ENCODE data around the gene SCUBE1. TPM values are rescaled to one million over a fixed set of nuclear protein-coding genes. Genes with fewer than 3 reads are reported as not detected.

SCUBE1 gene
- total and polyA plus RNA-seq, 2 experiments from 2014 or later = 0.81 to 3.2 TPM

DNA sequence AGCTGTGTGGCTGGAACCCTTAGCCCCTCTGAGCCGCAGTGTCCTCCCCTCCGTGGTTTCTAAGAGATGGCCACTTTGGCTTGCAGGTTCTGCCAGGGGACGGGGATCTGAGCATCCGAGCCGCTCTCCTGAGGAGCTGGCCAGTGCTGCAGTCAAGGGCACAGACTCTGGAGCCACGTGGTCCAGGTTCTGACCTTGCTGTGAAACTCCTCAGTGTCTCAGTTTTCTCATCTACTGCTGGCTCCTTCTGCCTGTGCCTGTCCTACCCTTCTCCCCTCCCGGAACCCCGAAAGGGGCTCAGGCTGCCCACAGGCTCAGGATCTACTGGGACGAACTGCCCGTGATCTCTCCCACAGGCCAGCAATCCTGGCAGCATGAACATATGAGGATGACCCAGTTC lies 90.9 kb downstream of the SCUBE1 start:
- no peak overlapping the region for H3K4me2 ChIP-seq
- H3K27me3 ChIP-seq (ENCODE audit: insufficient read depth) = no peaks in the 10 kb centered on the region
- Mint-ChIP-seq H3K36me3 (ENCODE audit: low read depth) (no peaks in the 10 kb centered on the region; the same call in 2 of the 3 replicates), H3K27ac (no peak overlapping the region), H3K4me1 (no peaks in the 10 kb centered on the region; the same call in 2 of the 3 replicates), H3K4me3 (no peak overlapping the region), H3K27me3 (ENCODE audit: insufficient read depth, low read depth, poor library complexity) (peaks cover 6% of the 10 kb centered on the region), H3K9me3 (no peaks in the 10 kb centered on the region)
- no peaks in the 10 kb centered on the region for H4K20me1 ChIP-seq (replicated peaks; ENCODE audit: insufficient read depth)
- TF ChIP-seq EZH2phosphoT487 (IDR thresholded peaks at IDR 0.05; ENCODE audit: unreplicated experiment) (no peak), JUNB (IDR thresholded peaks at IDR 0.05; ENCODE audit: unreplicated experiment) (no peak), ZNF462 (CRISPR knock-in tag; IDR thresholded peaks at IDR 0.05) (no peak), ZNF114 (CRISPR knock-in tag; IDR thresholded peaks at IDR 0.05) (no peak), NANOG (IDR thresholded peaks at IDR 0.05; ENCODE audit: borderline replicate concordance) (no peak), ZNF331 (CRISPR knock-in tag; IDR thresholded peaks at IDR 0.05; ENCODE audit: low read depth) (no peak), STAT1 (IDR thresholded peaks at IDR 0.05; ENCODE audit: unreplicated experiment) (no peak), POLR2AphosphoS5 (IDR thresholded peaks at IDR 0.05; ENCODE audit: low read depth) (no peak), EZH2 (IDR thresholded peaks at IDR 0.05; ENCODE audit: low read depth, unreplicated experiment) (no peak), CTCF (conservative IDR thresholded peaks at IDR 0.05; ENCODE audit: low read depth in 2 of 2) (no peak), REST (IDR thresholded peaks at IDR 0.05; ENCODE audit: unreplicated experiment) (no peak), CREB1 (CRISPR knock-in tag; IDR thresholded peaks at IDR 0.05; ENCODE audit: low read depth) (no peak), ETS1 (IDR thresholded peaks at IDR 0.05) (no peak)
- no peak overlapping the region for H3K4me3 ChIP-seq
- H3K27ac ChIP-seq (ENCODE audit: low read depth) = no peak overlapping the region
- H3F3A ChIP-seq (replicated peaks; ENCODE audit: low read depth) = no peaks in the 10 kb centered on the region
- H3K9me2 ChIP-seq (ENCODE audit: insufficient read depth) = no peaks in the 10 kb centered on the region
- DNase-seq (ENCODE audit: low spot score) = no peak
- no peaks in the 10 kb centered on the region for H3K36me3 ChIP-seq (ENCODE audit: insufficient read depth)
- no peak for ATAC-seq
- H2AFZ ChIP-seq = no peak overlapping the region
- no peaks in the 10 kb centered on the region for H3K4me1 ChIP-seq (ENCODE audit: insufficient read depth)
- no peaks in the 10 kb centered on the region for H3K79me2 ChIP-seq (replicated peaks; ENCODE audit: insufficient read depth)
